Activated CD4-positive, alpha-beta T cell treated with anti-CD3 and anti-CD28 coated beads for 48 hours (primary cell): ENCODE results near the gene UBR2.
A peak's percentile ranks its signal among the peaks of the same experiment; 100 is the strongest.
"Not testable (repeated sequence)": the region's sequence is repeated elsewhere in the genome, so short reads cannot be mapped to it uniquely, and the experiment has no call there.

Experiments used
- DNase-seq: peaks from one replicate; pipeline ENCODE4 v3.0.0-alpha.2; 2020

Gene UBR2

DNA sequence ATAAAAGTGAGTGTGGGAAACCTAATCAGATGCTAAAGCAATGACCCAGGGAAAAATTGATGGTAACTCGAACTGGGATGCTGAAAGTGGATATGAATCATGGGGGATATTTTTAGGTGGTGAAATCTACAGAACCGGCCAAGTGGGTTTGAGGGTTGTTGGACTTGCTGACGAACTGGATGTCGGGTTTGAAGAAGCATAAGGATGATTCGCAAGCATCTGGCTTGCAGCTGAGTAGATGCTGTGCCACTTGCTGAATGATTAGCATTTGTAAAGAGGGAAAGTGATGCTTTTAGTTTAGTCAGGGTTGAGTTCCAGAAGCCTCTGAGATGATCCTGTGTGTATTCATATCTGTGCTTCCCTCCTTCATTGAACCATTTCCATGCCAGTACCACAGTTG is 54.9 kb downstream of the UBR2 start:
- DNase-seq: peak; percentile 12

DNA sequence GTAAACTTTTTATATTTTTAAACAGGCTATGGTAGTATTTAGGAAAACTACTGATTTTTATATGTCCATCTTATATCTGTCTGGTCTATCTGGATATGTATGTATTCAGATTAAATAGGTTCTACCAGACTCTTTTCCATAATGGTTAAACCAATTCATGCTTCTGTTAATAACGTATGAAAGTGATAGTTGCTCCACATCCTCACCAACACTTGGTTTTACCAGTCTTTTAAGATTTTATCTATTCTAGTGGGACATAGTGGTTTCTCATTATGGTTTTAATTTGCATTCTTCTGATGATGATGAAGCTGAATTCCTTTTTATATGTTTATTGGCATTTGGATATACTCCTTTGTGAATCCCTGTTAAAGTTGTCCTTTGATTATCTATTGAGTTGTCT is 56.1 kb downstream of the UBR2 start:
- DNase-seq: no peak

DNA sequence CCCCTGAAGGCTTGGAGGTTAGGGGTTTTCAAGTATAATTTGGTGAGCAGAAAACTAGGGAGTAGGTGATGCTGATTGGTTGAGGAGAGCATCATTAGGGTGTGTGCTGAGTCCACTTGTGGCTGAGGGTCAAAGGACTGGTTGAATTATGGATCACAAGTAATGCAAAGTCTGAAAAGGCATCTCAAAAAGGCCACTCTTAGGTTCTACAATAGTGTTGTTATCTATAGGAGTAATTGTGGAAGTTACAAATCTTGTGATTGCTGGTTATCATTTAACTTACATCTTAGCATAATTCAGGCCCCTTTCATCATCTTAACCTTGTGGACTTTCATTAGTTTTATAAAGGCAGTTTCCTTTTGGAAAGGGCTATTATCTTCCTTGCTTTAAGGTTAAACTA is 60.8 kb downstream of the UBR2 start:
- DNase-seq: no peak

- DNase-seq: no peak
Observed at GRCh38 chr6:42627044-42627443, 63.2 kb downstream of the UBR2 start.

DNA sequence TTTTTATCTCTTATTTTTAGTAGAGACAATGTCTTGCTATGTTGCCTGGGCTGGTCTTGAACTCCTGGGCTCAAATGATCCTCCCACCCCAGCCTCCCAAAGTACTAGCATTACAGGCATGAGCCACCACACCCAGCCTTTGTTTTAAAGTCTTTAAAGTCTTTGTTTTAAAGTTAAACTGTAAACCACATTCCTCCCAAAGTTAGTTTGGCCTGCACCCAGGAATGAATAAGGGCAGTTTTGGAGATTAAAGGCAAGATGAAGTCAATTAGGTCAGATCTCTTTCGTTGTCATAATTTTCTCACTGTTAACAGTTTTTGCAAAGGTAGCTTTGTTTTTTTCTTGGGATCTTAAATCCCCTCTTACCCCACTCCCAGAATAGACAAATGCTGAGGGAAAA is 63.8 kb downstream of the UBR2 start:
- DNase-seq: no peak

DNA sequence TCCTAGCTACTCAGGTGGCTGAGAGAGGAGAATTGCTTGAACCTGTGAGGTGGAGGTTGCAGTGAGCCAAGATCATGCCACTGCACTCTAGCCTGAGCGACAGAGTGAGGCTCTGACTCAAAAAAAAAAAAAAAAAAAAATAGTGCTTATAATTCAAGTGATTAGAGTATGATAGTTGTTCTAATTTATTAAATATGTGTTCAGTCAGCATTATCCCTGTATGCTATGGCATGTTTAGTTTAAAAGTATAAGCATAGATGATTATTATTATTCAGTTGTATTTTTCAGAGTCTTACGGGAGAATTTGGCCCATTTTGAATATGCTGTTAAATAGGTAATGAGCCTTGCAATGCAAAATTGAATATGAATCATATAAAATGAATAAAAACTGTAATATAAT is 64.8 kb downstream of the UBR2 start:
- DNase-seq: no peak

DNA sequence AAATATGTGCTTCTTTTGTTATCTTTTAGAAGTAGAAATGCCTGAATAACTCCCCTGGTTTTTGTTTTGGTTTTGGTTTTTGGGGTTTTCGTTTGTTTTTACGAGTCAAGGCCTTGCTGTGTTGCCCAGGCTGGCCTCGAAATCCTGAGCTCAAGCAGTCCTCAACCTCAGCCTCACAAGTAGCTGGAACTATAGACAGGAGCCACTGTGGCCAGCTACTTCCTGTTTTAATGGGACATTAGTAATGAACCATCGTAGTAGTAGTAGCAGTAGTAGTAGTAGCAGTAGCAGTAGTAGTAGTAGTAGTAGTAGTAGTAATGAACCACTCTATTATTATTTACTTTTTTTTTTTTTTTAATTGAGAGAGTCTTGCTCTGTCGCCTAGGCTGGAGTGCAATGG is 66.0 kb downstream of the UBR2 start:
- DNase-seq: no peak

DNA sequence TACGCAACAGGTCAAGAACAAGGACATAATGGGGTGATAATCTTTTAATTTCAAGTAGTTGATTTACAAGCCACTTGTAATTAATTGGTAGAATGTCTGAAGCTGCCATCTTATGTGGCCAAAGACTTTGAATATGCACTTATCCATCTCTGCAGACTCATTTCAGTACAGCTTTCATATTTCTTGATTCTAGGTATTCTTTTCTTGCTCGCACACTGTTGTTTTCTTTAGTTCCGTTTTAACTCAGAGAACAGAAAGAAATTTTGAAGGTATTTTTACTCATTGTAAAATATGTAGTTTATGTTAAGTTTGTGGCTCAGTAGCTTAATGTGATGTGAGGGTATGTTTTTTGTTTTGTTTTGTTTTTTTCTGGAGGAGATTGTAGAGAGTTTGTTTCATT is 73.9 kb downstream of the UBR2 start:
- DNase-seq: no peak

GRCh38 chr6:42642794-42643193 is 79.0 kb downstream of the UBR2 start:
- DNase-seq: no peak

DNA sequence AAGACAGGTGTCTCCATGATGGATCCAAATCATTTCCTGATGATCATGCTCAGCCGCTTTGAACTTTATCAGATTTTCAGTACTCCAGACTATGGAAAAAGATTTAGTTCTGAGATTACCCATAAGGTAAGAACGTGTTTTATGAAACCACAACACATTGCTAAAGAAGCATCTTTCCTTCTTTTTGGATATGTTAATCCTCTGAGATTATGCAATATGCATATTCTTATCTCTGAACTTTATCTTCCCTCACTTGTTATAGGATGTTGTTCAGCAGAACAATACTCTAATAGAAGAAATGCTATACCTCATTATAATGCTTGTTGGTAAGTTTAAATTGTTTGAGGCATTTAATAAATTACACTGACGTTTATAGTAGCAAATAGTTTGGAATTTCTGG is 80.4 kb downstream of the UBR2 start:
- no peak for DNase-seq

DNA sequence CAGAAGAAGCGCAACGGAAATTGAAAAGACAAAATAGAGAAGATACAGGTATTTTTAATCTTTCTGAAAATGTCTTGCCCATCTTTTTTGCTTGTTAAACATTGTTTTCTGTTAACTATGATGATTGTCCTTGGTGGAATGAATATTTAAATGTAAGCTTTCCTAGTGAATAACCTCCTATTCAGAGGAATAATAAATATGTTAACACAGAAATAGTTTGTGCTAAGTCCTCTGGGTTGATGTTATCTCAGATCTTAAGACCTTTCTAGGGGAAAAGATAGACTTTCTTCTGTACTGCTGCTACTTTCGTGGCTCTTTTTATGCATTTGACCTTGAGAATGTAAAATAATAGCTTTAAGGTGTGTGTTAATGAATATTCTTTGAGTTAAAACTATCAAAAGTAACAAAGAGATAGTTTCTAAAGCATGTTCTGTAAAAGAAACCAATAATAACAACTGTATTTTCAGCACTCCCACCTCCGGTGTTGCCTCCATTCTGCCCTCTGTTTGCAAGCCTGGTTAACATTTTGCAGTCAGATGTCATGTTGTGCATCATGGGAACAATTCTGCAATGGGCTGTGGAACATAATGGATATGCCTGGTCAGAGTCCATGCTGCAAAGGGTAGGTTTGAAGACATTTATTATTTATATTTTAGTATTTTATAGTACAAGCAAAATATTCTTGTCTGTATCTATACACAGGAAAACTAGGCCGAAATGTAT is 88.4 kb downstream of the UBR2 start:
- no peak for DNase-seq

DNA sequence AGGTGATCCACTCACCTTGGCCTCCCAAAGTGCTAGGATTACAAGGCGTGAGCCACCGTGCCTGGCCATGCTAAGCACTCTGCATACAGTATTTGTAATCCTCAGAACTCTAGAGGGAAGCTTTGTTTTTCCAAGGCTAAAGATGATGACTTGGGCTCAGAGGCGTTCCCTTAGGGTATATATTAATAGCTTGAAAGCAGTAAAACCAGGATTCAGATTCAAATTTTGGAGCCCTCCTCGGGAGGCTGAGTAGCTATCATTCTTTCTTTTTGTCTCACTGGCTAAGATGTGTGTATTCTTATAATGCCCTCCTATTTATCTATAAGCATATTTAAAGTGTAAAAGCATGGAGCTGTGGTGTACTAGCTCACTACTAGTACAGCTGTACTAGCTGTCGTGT is 90.0 kb downstream of the UBR2 start:
- DNase-seq: no peak

DNA sequence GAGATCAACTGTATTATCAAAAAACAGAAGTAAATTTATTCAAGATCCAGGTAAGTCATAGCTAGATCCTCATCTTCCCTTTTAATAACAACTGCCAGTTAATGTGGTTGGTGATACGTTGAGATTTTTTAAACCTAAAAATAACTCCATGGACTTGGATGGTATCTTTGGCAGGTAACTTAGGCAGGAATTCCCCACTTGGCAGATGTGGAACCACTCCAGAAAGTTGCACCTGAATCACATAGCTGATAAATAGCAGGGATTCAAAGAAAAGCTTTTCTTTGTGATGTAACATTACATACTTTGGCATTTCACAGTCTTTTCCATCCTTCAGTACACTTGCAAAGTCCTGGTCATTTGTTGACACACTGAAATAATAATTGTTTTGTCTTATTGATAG is 96.0 kb downstream of the UBR2 start:
- no peak for DNase-seq

- DNase-seq: peak; percentile 88
Observed at GRCh38 chr6:42661540-42662153, 97.8 kb downstream of the UBR2 start.

GRCh38 chr6:42664718-42665117 is 100.9 kb downstream of the UBR2 start:
- DNase-seq: no peak

GRCh38 chr6:42674368-42674767 is 110.5 kb downstream of the UBR2 start:
- DNase-seq: not testable (repeated sequence)

GRCh38 chr6:42674780-42675179 is 111.0 kb downstream of the UBR2 start:
- DNase-seq: no peak

DNA sequence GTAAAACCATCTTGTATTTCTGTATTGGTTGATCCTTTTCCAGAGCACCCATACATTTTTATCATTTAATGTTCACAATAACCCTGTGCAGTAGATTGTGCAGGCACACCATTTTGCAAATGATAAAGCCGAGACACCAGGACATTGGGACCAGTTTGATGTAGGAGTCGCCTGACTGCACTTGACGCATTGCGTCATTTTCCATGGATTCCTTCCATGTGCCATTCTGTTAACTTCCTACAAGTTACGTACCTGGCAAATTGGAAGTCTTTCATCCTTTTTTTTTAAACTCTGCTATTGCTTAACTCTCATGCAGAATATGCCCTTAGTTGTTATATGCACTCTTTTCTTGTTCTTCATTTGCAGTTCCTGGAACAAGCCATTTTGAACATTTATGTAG is 115.5 kb downstream of the UBR2 start:
- DNase-seq: no peak

DNA sequence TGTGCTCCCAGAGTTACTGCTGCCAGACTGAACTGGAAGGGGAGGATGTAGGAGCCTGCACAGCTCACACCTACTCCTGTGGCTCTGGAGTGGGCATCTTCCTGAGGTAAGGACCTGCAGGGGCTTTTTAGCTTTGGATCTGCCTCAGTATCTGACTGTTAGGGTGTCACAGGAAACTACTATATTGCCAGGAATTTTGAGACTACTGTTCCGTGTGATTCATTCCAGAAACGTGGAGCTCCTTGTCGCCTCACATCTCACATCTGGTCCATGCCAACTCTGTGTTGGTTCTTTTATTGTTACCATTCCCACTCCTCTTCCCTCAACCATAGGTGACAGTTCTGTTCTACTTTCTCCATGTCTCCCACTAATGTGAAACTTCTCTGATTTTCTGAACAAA is 124.5 kb downstream of the UBR2 start:
- DNase-seq: no peak

DNA sequence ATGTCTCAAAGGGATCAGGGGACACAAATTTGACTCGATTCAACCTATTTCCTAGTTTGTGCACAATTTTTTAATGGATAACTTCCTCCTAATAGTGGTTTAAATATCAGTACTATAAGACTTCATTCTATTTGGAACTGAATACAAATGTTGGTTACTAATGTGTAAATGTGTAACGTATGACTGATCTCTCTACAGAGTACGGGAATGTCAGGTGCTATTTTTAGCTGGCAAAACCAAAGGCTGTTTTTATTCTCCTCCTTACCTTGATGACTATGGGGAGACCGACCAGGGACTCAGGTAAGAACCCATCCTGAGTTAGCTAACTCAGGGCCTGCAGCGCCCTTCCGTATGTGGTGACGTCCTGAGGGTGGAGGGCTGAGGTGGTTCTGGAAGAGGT is 125.5 kb downstream of the UBR2 start:
- no peak for DNase-seq

- DNase-seq: no peak
Observed at GRCh38 chr6:42690151-42690702, 126.4 kb downstream of the UBR2 start.

GRCh38 chr6:42690872-42691271 is 127.0 kb downstream of the UBR2 start:
- DNase-seq: no peak

DNA sequence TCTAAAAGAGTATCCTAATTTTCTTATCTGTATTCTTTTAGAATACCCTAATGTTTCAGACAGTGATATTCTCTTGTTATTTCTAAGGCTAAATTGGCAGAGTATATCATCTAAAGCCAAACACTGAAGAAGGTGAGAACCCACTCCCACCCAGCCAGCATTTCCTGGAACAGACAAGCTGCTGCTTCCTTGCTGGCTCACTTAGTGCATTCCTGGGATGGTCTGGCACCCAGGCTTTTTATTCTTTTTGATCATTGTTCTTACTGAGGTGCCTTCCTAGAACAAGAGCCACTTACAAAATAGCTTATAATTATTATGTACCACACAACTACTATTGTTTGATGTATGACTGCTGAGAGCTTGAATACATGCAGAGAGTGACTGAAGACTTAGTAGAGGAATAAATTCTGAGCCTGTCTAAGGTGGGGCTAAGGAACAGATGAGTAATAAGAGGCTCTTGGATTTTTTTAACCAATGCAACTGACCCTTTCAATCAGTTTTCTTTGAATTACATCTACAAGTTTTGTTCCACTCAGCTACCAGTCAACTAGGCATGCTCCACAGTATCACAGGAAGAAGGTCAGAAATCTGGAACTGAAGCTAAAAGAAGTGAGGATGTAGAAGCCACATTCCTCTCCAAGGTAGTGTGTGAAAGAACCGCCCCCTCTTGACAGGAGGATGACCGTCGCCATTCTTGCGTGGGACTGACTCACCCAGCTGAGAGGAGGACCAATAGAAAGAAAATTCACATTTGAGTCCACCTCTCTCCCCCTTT is 128.5 kb downstream of the UBR2 start:
- peak; percentile 31 for DNase-seq

DNA sequence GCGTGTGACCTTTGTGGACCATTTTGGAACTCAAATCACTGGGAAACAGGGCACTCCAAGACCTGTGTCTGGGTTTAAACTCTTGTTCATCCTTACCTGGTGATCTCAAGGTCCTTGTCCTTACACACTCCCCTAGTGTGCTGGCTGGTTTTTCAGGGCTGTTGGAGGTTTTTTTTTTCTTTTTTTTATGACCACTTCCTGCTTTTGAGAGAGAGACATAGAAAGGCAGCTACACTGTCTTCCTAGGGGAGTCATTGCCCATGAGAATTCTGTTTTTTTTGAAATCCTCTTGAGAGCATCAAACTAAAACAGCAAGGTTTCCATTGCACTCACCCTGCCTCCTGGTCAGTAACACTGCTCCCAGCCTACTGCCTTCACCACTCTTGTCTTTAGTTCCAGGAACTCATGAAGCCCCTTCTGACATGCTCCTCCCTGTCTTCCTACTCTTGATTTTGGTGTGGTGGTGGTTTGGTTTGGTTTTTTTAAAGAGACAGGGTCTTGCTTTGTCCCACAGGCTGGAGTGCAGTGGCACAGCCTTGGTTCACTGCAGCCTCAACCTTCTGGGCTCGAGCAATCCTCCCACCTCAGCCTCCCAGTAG is 130.0 kb downstream of the UBR2 start:
- no peak for DNase-seq
